GM12878 (cell line): Measurements from ENCODE around the gene TXNRD3. TPM values are rescaled to one million over a fixed set of nuclear protein-coding genes. Genes with fewer than 3 reads are reported as not detected.

Source experiments
- ATAC-seq: fragments of 200-7000 bp; cut with Tn5 transposase; 3 replicates; pipeline ENCODE4 v1.9.1; 2020; ENCODE audit warnings: mild to moderate bottlenecking, moderate library complexity
- BruUV-seq: library from RNA; stranded (reverse); fragments of 400-500 nt; replicated peaks from 2 replicates; lab custom pipeline; 2021; lab: Mats Ljungman, UMichigan
- CTCF ChIA-PET: fragments of 300-600 bp; sonication (Branson Sonifier 250); formaldehyde crosslinking; extraction: SDS; loops from one replicate; lab custom pipeline; 2021; ENCODE audit warnings: inconsistent platforms; lab: Yijun Ruan, JAX
- POLR2A ChIA-PET: fragments of 350-600 bp; formaldehyde crosslinking; extraction: SDS; loops from one replicate; lab custom pipeline; 2021; ENCODE audit warnings: inconsistent platforms; lab: Charles Lee
- RAD21 ChIA-PET: fragments of 300-600 bp; sonication (Branson Sonifier 250); formaldehyde crosslinking; loops from one replicate; lab custom pipeline; 2023; ENCODE audit warnings: antibody characterized with exemption; ENCODE audit not compliant: unreplicated experiment; lab: Charles Lee
- SMC1A ChIA-PET: fragments of 300-600 bp; sonication (Branson Sonifier 250); formaldehyde crosslinking; loops from one replicate; lab custom pipeline; 2023; ENCODE audit not compliant: unreplicated experiment, uncharacterized antibody; lab: Charles Lee
- DNase-seq: peaks from one replicate; pipeline ENCODE4 v3.0.0-alpha.2; 2011; ENCODE audit warnings: low read depth, low spot score
- FAIRE-seq: peaks from 3 replicates; lab custom pipeline; 2011; peaks lifted over from hg19 to GRCh38; lab: Jason Lieb, UNC
- H2AFZ ChIP-seq: 2 replicates; pipeline ENCODE4 v1.6.0; 2011; ENCODE audit warnings: low read depth, low read length, control low read depth; ENCODE audit not compliant: control insufficient read depth
- H3K27ac ChIP-seq: 2 replicates; pipeline ENCODE4 v1.5.1; 2011; ENCODE audit warnings: control low read depth; ENCODE audit not compliant: control insufficient read depth, insufficient read depth
- H3K27me3 ChIP-seq, 2 experiments: replicated peaks in 1 of 2; 2 replicates each; pipeline versions ENCODE4 v1.6.0 to v1.6.1; 2011; ENCODE audit warnings: low read length in 1 of 2; ENCODE audit not compliant: control insufficient read depth in 2 of 2, insufficient read depth in 2 of 2
- H3K36me3 ChIP-seq, 2 experiments: 2 replicates each; pipeline ENCODE4 v1.5.1; 2011; ENCODE audit warnings: low read length in 1 of 2; ENCODE audit not compliant: control insufficient read depth in 2 of 2, insufficient read depth in 2 of 2
- H3K4me1 ChIP-seq: 2 replicates; pipeline ENCODE4 v1.6.1; 2011; ENCODE audit warnings: mild to moderate bottlenecking, low read length, moderate library complexity, mixed read lengths; ENCODE audit not compliant: control insufficient read depth, insufficient read depth
- H3K4me2 ChIP-seq: 2 replicates; pipeline ENCODE4 v1.6.0; 2011; ENCODE audit warnings: control low read depth; ENCODE audit not compliant: control insufficient read depth, insufficient read depth
- H3K4me3 ChIP-seq: fragments of 200-600 bp; sonication (generic); 2 replicates; pipeline ENCODE4 v1.5.1; 2016
- H3K79me2 ChIP-seq: 2 replicates; pipeline ENCODE4 v1.6.0; 2011; ENCODE audit warnings: low read length; ENCODE audit not compliant: control insufficient read depth, insufficient read depth
- H3K9ac ChIP-seq: 2 replicates; pipeline ENCODE4 v1.8.0; 2011; ENCODE audit warnings: low read length, control low read depth, mixed read lengths; ENCODE audit not compliant: control insufficient read depth, insufficient read depth
- H3K9me3 ChIP-seq: replicated peaks from 3 replicates; pipeline ENCODE4 v1.5.1; 2011; ENCODE audit warnings: mild to moderate bottlenecking, low read length; ENCODE audit not compliant: control insufficient read depth, insufficient read depth
- H4K20me1 ChIP-seq: 2 replicates; pipeline ENCODE4 v1.6.0; 2011; ENCODE audit not compliant: control insufficient read depth, insufficient read depth
- FOXK2 ChIP-seq: fragments of 450-650 bp; IDR thresholded peaks from 2 replicates; pipeline ENCODE4 v1.6.1; 2017; ENCODE audit warnings: mild to moderate bottlenecking, moderate library complexity
- MEF2B ChIP-seq: fragments of 450-650 bp; IDR thresholded peaks from 2 replicates; pipeline ENCODE4 v1.6.1; 2018; ENCODE audit warnings: mild to moderate bottlenecking, moderate library complexity; ENCODE audit not compliant: partially characterized antibody, poor library complexity, severe bottlenecking
- NFXL1 ChIP-seq: fragments of 450-650 bp; IDR thresholded peaks from 2 replicates; pipeline ENCODE4 v1.6.1; 2017; ENCODE audit warnings: antibody characterized with exemption, mild to moderate bottlenecking, borderline replicate concordance
- SMAD5 ChIP-seq: IDR thresholded peaks from 2 replicates; pipeline ENCODE4 v1.6.1; 2016; ENCODE audit warnings: antibody characterized with exemption, low read depth
- WGBS: methylation state at CpG from one replicate; pipeline ENCODE4 v1.1.6; 2016; ENCODE audit warnings: low lambda C conversion rate; ENCODE audit not compliant: insufficient replicate concordance, insufficient coverage; ENCODE audit errors: missing lambda C conversion rate; 5-methylcytosine and 5-hydroxymethylcytosine counted together
- in situ Hi-C: fragments of 300-500 bp; cut with MboI; formaldehyde crosslinking; loops from 9 replicates; pipeline ENCODE4 v1.14.3; 2018; ENCODE audit warnings: mixed read lengths
- intact Hi-C: fragments of 100-400 bp; cut with micrococcal nuclease; formaldehyde crosslinking; loops from one replicate; pipeline ENCODE4 v1.14.2; 2022; ENCODE audit not compliant: unreplicated experiment
- polyA plus RNA-seq, 11 experiments: library from polyadenylated mRNA; depleted of rRNA in 4 of 11; unstranded in 6 of 11; stranded (reverse) in 5 of 11; fragments of >200 nt; fragmentation: Nextera tagmentation in 4 of 11; fragmentation: Illumina TruSeq in 1 of 11; extraction: Ambion mirVana in 4 of 11; extraction: Trizol in 1 of 11; gene quantifications; 1 replicate in 1 of 11; 2 replicates in 10 of 11; pipeline versions ENCODE4 v1.2.1 to v1.2.3, GENCODE V29; 2011 to 2016; ENCODE audit warnings: inconsistent platforms in 2 of 11, missing spikeins in 2 of 11, low read depth in 1 of 11
- total RNA-seq, 4 experiments: library from RNA; depleted of rRNA in 3 of 4; stranded (reverse); fragments of >200 nt in 3 of 4; fragmentation: Illumina TruSeq in 1 of 4; extraction: Trizol in 1 of 4; gene quantifications; 2 replicates each; pipeline versions ENCODE4 v1.2.1 to v1.2.3, GENCODE V29; 2013 to 2021
- TF ChIP-seq, protein P1 (sequence below): fragments of 450-650 bp; IDR thresholded peaks from 2 replicates; pipeline ENCODE4 v1.6.1; 2018; ENCODE audit warnings: mild to moderate bottlenecking, low read depth, moderate library complexity; ENCODE audit not compliant: partially characterized antibody
- TF ChIP-seq, protein P2 (sequence below): IDR thresholded peaks from 2 replicates; pipeline ENCODE4 v1.6.1; 2012; ENCODE audit warnings: improper control_type of control experiment, low read depth, low read length; ENCODE audit not compliant: insufficient replicate concordance

Gene TXNRD3
- total and polyA plus RNA-seq, 10 of the 15 experiments (the other 5 are each of a cell fraction or from before 2014, with no cell fraction given) = not detected

- intact Hi-C loops = no loop called here
- WGBS = 22% methylated on average over 7 of the region's 7 CpGs
- Histone ChIP-seq H3K9ac (no peak overlapping the region), H3K27me3 (peaks cover 0 to 1% of the 10 kb centered on the region in 2 experiments; a peak in 1 of 4 replicates), H2AFZ (no peak overlapping the region), H3K27ac (no peak overlapping the region), H4K20me1 (no peaks in the 10 kb centered on the region), H3K36me3 (no peaks in the 10 kb centered on the region), H3K4me1 (no peaks in the 10 kb centered on the region), H3K4me3 (no peak overlapping the region), H3K79me2 (no peaks in the 10 kb centered on the region), H3K9me3 (no peaks in the 10 kb centered on the region), H3K4me2 (no peak overlapping the region)
- TF ChIP-seq, protein P1, sequence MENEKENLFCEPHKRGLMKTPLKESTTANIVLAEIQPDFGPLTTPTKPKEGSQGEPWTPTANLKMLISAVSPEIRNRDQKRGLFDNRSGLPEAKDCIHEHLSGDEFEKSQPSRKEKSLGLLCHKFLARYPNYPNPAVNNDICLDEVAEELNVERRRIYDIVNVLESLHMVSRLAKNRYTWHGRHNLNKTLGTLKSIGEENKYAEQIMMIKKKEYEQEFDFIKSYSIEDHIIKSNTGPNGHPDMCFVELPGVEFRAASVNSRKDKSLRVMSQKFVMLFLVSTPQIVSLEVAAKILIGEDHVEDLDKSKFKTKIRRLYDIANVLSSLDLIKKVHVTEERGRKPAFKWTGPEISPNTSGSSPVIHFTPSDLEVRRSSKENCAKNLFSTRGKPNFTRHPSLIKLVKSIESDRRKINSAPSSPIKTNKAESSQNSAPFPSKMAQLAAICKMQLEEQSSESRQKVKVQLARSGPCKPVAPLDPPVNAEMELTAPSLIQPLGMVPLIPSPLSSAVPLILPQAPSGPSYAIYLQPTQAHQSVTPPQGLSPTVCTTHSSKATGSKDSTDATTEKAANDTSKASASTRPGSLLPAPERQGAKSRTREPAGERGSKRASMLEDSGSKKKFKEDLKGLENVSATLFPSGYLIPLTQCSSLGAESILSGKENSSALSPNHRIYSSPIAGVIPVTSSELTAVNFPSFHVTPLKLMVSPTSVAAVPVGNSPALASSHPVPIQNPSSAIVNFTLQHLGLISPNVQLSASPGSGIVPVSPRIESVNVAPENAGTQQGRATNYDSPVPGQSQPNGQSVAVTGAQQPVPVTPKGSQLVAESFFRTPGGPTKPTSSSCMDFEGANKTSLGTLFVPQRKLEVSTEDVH = no peak
- TF ChIP-seq FOXK2 (no peak), NFXL1 (no peak), MEF2B (no peak), SMAD5 (no peak)
- TF ChIP-seq, protein P2, sequence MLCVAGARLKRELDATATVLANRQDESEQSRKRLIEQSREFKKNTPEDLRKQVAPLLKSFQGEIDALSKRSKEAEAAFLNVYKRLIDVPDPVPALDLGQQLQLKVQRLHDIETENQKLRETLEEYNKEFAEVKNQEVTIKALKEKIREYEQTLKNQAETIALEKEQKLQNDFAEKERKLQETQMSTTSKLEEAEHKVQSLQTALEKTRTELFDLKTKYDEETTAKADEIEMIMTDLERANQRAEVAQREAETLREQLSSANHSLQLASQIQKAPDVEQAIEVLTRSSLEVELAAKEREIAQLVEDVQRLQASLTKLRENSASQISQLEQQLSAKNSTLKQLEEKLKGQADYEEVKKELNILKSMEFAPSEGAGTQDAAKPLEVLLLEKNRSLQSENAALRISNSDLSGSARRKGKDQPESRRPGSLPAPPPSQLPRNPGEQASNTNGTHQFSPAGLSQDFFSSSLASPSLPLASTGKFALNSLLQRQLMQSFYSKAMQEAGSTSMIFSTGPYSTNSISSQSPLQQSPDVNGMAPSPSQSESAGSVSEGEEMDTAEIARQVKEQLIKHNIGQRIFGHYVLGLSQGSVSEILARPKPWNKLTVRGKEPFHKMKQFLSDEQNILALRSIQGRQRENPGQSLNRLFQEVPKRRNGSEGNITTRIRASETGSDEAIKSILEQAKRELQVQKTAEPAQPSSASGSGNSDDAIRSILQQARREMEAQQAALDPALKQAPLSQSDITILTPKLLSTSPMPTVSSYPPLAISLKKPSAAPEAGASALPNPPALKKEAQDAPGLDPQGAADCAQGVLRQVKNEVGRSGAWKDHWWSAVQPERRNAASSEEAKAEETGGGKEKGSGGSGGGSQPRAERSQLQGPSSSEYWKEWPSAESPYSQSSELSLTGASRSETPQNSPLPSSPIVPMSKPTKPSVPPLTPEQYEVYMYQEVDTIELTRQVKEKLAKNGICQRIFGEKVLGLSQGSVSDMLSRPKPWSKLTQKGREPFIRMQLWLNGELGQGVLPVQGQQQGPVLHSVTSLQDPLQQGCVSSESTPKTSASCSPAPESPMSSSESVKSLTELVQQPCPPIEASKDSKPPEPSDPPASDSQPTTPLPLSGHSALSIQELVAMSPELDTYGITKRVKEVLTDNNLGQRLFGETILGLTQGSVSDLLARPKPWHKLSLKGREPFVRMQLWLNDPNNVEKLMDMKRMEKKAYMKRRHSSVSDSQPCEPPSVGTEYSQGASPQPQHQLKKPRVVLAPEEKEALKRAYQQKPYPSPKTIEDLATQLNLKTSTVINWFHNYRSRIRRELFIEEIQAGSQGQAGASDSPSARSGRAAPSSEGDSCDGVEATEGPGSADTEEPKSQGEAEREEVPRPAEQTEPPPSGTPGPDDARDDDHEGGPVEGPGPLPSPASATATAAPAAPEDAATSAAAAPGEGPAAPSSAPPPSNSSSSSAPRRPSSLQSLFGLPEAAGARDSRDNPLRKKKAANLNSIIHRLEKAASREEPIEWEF = no peak
- in situ Hi-C loops = no loop called here
- no peak for FAIRE-seq
- DNase-seq = no peak
- ChIA-PET SMC1A (interaction anchor here (0.6 kb wide), 1 partner anchor 769 kb away, joined by 3 read pairs; no protein-coding TSS in a partner anchor), RAD21 (no interaction called here), CTCF (interaction anchor here (0.5 to 0.6 kb wide), 2 partner anchors 39 to 61 kb away, joined by 3 to 4 read pairs; no protein-coding TSS in a partner anchor), POLR2A (interaction anchor here (0.6 kb wide), 1 partner anchor 71 kb away, joined by 4 read pairs; no protein-coding TSS in a partner anchor)
- no TSS peak for BruUV-seq
- ATAC-seq = no peak
Measured at GRCh38 chr3:126684218-126684751, 29.4 kb upstream of the TXNRD3 start.
